Effector memory CD8-positive, alpha-beta T cell (primary cell): ENCODE results near the gene FGD3.
A peak's percentile ranks its signal among the peaks of the same experiment; 100 is the strongest.
"Not testable (repeated sequence)": the region's sequence is repeated elsewhere in the genome, so short reads cannot be mapped to it uniquely, and the experiment has no call there.

Experiments used
- ATAC-seq: fragments of 150-1000 bp; cut with Tn5 transposase; replicated peaks from 2 replicates; pipeline ENCODE4 v1.10.0; 2021; ENCODE audit warnings: mild to moderate bottlenecking, moderate library complexity
- DNase-seq, 3 experiments: peaks; one replicate each; pipeline ENCODE4 v3.0.0; 2021
- H3K27ac Mint-ChIP-seq, 2 donors: one replicate each; pipeline ENCODE4 v1.8.0; 2022; ENCODE audit warnings: mild to moderate bottlenecking in 2 of 2, mixed read lengths in 2 of 2, moderate library complexity in 2 of 2
- H3K27me3 Mint-ChIP-seq, 2 donors: one replicate each; pipeline ENCODE4 v1.8.0; 2022; ENCODE audit warnings: mixed read lengths in 2 of 2
- H3K36me3 Mint-ChIP-seq: one replicate; pipeline ENCODE4 v1.8.0; 2022; ENCODE audit warnings: mild to moderate bottlenecking, moderate library complexity, mixed read lengths; ENCODE audit not compliant: insufficient read depth
- H3K4me1 Mint-ChIP-seq, 2 donors: one replicate each; pipeline ENCODE4 v1.8.0; 2022; ENCODE audit warnings: low read depth in 2 of 2, mixed read lengths in 2 of 2
- H3K4me3 Mint-ChIP-seq, 2 donors: one replicate each; pipeline ENCODE4 v1.8.0; 2022; ENCODE audit warnings: mild to moderate bottlenecking in 2 of 2, mixed read lengths in 2 of 2, moderate library complexity in 2 of 2
- H3K9me3 Mint-ChIP-seq, 2 donors: one replicate each; pipeline ENCODE4 v1.8.0; 2022; ENCODE audit warnings: mixed read lengths in 2 of 2
- total RNA-seq, 9 experiments: gene quantifications; one replicate each; lab custom pipeline; 2026; lab: John Stamatoyannopoulos, UW

The FGD3 gene, protein sequence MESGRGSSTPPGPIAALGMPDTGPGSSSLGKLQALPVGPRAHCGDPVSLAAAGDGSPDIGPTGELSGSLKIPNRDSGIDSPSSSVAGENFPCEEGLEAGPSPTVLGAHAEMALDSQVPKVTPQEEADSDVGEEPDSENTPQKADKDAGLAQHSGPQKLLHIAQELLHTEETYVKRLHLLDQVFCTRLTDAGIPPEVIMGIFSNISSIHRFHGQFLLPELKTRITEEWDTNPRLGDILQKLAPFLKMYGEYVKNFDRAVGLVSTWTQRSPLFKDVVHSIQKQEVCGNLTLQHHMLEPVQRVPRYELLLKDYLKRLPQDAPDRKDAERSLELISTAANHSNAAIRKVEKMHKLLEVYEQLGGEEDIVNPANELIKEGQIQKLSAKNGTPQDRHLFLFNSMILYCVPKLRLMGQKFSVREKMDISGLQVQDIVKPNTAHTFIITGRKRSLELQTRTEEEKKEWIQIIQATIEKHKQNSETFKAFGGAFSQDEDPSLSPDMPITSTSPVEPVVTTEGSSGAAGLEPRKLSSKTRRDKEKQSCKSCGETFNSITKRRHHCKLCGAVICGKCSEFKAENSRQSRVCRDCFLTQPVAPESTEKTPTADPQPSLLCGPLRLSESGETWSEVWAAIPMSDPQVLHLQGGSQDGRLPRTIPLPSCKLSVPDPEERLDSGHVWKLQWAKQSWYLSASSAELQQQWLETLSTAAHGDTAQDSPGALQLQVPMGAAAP
- total RNA-seq, result 76.0 to 408 (median 202) reads per million in 9 experiments

DNA sequence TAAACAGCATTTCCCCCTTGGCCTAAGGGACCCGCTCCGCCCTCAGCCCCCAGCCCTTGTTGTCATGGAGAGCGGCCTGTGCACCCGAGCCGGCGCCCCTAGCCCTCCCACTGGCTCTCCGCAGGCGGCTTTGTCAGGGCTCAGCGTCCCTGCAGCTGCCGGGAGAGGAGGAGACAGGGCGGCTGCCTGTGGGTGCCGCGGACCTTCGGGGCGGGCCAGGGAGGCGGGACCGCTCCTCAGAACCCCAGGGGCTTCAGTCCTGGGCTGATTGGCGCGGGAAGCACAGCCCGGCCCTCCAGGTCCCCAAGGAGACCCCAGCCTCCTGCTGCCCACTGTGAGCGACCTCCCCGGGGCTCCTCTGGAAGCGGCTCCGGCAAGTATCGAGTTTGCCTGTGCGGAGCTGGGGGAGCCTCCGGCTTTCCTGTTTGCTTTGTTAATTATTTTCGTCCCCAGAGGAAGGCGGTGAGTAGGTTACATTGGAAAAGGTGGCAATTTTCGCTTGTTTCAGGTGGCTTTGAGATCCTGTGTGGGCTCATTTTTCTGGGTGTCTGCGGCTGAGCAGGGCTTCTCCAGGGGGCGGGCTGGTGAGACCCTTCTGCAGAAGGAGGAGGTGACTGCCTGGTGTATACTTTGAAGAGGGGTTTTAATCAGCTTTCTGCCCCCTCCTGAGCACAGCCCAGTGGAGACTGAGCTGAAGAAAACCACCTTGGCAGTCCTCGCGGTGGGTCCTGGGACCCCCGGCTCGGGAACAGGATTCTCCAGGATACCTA is at the start of gene FGD3:
Gene FGD3 (plus strand): TSS at position 256 of the 770 bp plus-strand sequence. CDS start 28,734 bp downstream, outside the sequence.
- peak within 1 kb of the TSS; percentile 70 to 89 for H3K27ac Mint-ChIP-seq
- peak within 1 kb of the TSS; percentile 28 to 59 for H3K4me3 Mint-ChIP-seq
- no peak for DNase-seq
- peaks cover 0 to 2% of the 10 kb centered on the region in 2 donors for H3K9me3 Mint-ChIP-seq
- ATAC-seq, result peak; percentile 80
- peaks cover 5% of the 10 kb centered on the region for H3K36me3 Mint-ChIP-seq
- no peaks in the 10 kb centered on the region for H3K27me3 Mint-ChIP-seq
- peaks cover 38% of the 10 kb centered on the region in 2 donors for H3K4me1 Mint-ChIP-seq

DNA sequence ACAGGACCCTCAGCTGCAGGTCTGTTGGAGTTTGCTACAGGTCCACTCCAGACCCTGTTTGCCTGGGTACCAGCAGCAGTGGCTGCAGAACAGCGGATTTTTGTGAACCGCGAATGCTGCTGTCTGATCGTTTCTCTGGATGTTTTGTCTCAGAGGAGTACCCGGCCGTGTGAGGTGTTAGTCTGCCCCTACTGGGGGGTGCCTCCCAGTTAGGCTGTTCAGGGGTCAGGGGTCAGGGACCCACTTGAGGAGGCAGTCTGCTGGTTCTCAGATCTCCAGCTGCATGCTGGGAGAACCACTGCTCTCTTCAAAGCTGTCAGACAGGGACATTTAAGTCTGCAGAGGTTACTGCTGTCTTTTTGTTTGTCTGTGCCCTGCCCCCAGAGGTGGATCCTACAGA is 42.2 kb upstream of the FGD3 start:
- H3K36me3 Mint-ChIP-seq, DNase-seq, H3K9me3 Mint-ChIP-seq, ATAC-seq, H3K4me1 Mint-ChIP-seq, H3K27ac Mint-ChIP-seq, H3K27me3 Mint-ChIP-seq: not testable (repeated sequence)
- H3K4me3 Mint-ChIP-seq, result peak overlapping the region in 1 of 2 donors; percentile 57

DNA sequence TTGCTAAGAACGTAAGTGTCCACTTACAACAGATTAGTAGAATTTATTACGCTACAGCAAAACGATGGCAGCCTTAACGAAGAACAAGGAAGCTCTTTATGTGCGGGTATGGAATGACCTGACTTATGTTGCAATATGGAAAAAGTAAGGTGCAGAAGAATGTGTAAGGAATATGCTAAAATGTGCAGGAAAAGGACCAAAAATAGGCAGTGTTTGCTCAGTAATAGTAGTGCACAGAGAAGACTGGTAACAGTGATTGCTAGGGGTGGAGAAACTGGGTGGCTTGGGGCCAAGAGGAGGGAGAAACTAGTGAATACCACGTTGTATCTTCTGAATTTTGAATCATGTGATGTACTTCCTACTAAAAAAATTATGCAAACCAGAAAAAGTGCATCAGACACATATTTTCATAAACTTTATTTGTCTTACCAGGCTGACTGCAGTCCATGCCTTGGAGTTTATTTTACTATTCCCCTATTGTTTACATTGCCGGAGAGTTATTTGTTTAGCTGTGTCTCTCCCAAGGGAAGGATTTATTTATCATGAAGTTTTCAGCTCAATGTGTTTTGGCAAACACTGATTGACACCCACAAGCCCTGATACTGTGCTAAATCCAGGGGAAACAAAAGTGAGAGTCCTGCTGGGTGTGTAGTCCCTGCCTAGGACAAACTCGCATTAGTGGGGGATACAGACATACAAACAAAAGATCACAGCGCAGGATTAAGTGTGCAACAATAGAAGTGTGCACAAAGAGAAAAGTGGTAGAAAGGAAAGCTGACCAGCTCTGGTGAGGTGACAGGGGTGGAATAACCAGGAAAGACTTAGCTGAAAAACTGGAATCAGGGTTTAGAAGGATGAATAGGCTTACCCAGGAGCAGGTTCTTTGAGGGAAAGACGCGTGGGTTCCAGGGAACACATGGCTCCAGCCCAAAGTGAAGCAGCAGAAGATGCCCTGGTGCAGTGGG is 35.5 kb upstream of the FGD3 start:
- ATAC-seq, result no peak
- peak overlapping the region in 1 of 2 donors; percentile 1 for H3K27ac Mint-ChIP-seq
- H3K9me3 Mint-ChIP-seq, result no peaks in the 10 kb centered on the region
- H3K36me3 Mint-ChIP-seq, result peaks cover 3% of the 10 kb centered on the region
- no peak for DNase-seq
- H3K27me3 Mint-ChIP-seq, result peaks cover 22 to 25% of the 10 kb centered on the region in 2 donors
- H3K4me3 Mint-ChIP-seq, result no peak overlapping the region
- H3K4me1 Mint-ChIP-seq, result peaks cover 0 to 2% of the 10 kb centered on the region in 2 donors

DNA sequence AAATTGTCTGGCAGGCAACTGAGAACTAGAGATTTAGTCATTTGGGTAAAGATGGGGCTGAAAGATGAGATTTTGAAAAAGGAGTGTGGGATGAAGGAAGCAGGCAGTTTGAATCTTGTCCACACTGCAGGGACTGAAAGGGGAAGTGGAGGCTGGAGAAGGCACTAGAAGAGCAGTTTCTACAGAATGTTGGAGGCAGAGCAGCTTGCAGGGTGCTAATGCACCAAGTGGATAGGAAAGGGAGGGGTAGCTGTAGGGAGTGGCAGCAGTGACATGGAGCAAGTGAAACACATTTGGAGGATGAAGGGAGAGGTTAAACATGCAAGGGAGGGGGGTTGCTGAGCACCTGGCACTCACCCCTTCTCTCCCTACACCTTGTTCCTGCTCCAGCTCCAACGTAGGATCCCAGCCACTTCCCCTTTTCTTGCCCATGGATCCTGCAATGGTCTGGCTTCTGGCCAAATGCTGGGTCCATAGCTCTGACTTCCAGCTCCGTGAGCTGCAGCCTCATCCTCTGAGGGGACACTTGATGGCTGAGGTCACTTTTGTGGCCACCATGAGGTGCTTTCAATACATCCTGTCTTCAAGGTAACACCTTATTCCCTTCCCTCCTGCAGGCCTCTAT is 30.0 kb upstream of the FGD3 start:
- peaks cover 0 to 4% of the 10 kb centered on the region in 2 donors for H3K4me1 Mint-ChIP-seq
- H3K9me3 Mint-ChIP-seq, result no peaks in the 10 kb centered on the region
- ATAC-seq, result no peak
- no peak overlapping the region for H3K4me3 Mint-ChIP-seq
- H3K27me3 Mint-ChIP-seq, result peaks cover 12 to 19% of the 10 kb centered on the region in 2 donors
- H3K36me3 Mint-ChIP-seq, result peaks cover 3% of the 10 kb centered on the region
- no peak for DNase-seq
- peak overlapping the region in 1 of 2 donors; percentile 1 for H3K27ac Mint-ChIP-seq

DNA sequence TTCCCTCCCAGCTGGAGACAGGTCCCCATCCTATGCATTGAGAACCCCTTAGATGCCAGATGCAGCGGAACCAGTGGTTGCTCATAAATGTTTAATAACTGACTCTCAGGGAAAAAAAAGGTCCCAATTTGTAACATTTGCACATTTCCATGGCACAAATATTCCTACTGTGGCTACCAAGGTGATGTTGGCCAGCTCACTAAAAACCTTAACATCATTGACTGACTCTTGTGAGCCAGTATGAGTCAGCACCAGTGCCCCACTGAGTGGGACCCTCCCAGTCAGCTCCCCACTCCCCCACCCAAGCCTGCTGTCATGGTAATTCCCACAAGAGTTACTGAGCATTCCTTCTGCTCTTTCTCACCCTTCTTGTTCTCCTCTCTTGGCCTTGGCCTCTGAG is 26.9 kb upstream of the FGD3 start:
- no peaks in the 10 kb centered on the region for H3K36me3 Mint-ChIP-seq
- no peak overlapping the region for H3K4me3 Mint-ChIP-seq
- no peaks in the 10 kb centered on the region for H3K9me3 Mint-ChIP-seq
- DNase-seq (no peak), ATAC-seq (no peak)
- H3K27me3 Mint-ChIP-seq, result peaks cover 0 to 5% of the 10 kb centered on the region in 2 donors
- no peak overlapping the region for H3K27ac Mint-ChIP-seq
- peaks cover 0 to 4% of the 10 kb centered on the region in 2 donors for H3K4me1 Mint-ChIP-seq

DNA sequence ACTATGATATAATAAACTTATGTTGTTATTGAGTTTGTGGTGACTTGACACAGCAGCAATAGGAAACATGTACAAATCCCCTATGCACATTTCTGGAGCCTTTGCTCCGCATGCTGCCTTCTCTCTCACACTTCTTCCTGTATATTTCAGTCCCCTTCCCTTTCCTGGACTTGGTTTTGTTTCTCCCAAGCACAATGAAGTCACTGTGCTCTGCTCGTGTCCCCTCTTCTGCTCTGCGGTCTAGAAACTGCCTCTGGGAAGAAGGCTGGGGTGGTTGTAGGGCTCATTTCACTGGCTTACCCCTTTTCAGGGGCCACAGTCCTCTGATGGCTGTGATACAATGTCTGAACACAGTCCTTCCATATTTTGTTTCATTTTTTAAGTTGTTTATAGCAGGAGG is 15.7 kb upstream of the FGD3 start:
- Mint-ChIP-seq H3K27ac (no peak overlapping the region), H3K4me1 (peaks cover 0 to 3% of the 10 kb centered on the region in 2 donors), H3K9me3 (no peaks in the 10 kb centered on the region), H3K27me3 (no peaks in the 10 kb centered on the region), H3K4me3 (no peak overlapping the region), H3K36me3 (peaks cover 3% of the 10 kb centered on the region)
- no peak for ATAC-seq
- DNase-seq, result no peak

DNA sequence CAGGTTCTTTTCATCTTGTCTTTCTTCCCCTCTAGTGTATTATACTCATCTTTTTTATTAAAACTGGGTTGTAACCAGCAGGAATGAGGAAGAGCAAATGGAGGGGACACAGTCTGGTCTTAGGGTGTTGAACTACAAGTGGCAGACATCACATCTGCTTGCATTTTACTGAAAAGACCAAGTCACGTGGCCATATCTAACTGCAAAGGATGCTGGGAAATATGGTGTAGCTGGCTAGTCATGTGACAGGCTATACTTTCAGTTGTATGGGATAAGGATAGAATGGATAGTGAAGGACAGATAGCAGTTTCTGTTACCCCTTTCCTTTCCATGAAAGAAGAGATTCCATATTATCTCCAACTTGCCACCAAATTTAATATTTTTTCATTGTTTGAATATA is 13.0 kb upstream of the FGD3 start:
- Mint-ChIP-seq H3K4me3 (no peak overlapping the region), H3K27me3 (no peaks in the 10 kb centered on the region), H3K27ac (no peak overlapping the region), H3K9me3 (no peaks in the 10 kb centered on the region), H3K36me3 (no peaks in the 10 kb centered on the region), H3K4me1 (peaks cover 0 to 3% of the 10 kb centered on the region in 2 donors)
- DNase-seq (no peak), ATAC-seq (no peak)

DNA sequence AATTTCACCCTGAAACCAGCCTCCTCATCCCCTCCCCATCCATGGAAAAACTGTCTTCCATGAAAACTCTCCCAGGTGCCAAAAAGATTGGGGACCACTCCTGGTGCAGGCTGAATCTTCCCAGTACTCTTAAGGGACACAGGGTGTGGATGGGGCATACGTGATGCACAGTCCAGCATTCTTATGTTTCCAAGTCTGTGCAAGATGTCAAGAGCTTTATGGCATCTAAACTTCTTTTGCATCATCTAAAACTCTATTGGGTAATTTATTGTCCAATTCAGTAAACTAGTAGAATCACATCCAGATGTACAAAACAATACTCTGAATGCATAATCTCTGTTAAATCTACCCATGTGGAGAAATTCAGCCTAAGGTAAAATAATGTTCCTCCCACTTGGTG is 9.3 kb upstream of the FGD3 start:
- H3K4me1 Mint-ChIP-seq, result peaks cover 0 to 8% of the 10 kb centered on the region in 2 donors

DNA sequence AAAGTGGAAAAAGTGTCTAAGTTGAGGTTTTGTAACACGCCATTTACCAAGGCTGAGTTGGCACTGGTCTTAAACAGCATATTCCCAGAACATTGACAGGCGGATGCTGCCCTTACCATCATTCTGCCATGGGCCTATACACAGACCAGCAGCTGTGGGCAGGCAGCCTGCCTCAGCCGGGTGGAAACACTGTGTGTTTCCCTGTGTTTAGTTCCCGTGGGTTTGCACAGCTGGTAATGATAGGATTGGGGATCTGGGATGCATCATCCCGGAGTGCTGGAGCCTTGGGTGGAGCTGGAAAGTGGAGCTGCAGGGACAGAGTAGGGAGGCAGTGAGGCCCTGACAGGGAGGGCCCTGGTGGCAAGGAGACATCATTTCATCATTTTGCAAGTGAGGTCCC is 5.5 kb upstream of the FGD3 start:
- H3K4me3 Mint-ChIP-seq, result no peak overlapping the region
- peaks cover 0 to 2% of the 10 kb centered on the region in 2 donors for H3K9me3 Mint-ChIP-seq
- H3K27me3 Mint-ChIP-seq, result peaks cover 12 to 14% of the 10 kb centered on the region in 2 donors
- DNase-seq (no peak), ATAC-seq (no peak)
- peaks cover 4 to 15% of the 10 kb centered on the region in 2 donors for H3K4me1 Mint-ChIP-seq
- peaks cover 3% of the 10 kb centered on the region for H3K36me3 Mint-ChIP-seq
- H3K27ac Mint-ChIP-seq, result no peak overlapping the region

More for the DNA sequence above, 9.3 kb upstream of the FGD3 start:
- Mint-ChIP-seq H3K27me3 (peaks cover 12 to 14% of the 10 kb centered on the region in 2 donors), H3K4me3 (no peak overlapping the region), H3K27ac (no peak overlapping the region), H3K9me3 (no peaks in the 10 kb centered on the region), H3K36me3 (peaks cover 3% of the 10 kb centered on the region)
- no peak for ATAC-seq
- DNase-seq, result no peak

DNA sequence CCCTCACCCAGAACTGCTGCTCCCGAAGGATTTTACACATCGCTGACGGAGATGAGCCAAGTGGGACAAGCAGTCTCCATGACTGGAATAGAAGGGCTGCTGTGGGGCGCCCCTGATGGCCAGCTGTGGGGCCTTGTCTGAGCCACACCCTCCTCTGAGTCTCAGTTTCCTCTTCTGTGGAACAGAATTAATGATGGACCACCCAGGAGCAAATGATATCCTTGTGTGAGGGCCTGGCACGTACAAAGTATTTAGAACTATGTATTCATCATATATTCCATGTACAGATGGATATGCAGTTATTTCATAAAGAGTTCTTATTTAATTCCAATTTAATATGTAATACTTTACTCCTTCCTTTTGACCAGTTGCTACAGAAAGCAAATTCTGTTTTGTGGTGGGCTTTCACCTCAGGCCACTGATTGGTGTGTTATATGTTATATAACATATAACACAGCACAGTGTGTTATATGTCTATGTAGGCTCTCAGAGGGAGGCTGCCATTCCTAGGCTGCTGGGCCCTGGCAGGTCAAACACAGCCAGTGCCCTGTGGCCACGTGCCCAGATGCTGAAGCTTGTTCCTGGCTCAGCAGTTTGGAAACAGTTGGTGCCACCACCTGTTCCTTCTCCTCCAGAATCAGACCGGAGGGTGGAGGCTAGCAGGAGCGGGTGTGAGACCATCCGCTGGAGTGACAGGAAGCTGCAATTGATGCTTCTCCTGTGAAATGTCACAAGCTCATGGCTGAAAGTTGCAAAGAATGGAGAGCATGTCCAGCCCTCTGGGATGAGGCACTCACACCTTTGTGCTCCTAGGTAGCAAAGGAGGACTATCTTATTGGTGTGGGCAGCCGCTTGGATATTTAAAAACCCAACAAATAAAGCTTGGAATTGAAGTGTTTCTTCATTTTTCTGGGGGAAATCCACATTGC is 4.4 kb upstream of the FGD3 start:
- Mint-ChIP-seq H3K27ac (no peak overlapping the region), H3K4me3 (no peak overlapping the region), H3K4me1 (peaks cover 13 to 16% of the 10 kb centered on the region in 2 donors), H3K9me3 (peaks cover 0 to 2% of the 10 kb centered on the region in 2 donors), H3K27me3 (peaks cover 12 to 14% of the 10 kb centered on the region in 2 donors), H3K36me3 (peaks cover 8% of the 10 kb centered on the region)
- DNase-seq (no peak), ATAC-seq (no peak)

DNA sequence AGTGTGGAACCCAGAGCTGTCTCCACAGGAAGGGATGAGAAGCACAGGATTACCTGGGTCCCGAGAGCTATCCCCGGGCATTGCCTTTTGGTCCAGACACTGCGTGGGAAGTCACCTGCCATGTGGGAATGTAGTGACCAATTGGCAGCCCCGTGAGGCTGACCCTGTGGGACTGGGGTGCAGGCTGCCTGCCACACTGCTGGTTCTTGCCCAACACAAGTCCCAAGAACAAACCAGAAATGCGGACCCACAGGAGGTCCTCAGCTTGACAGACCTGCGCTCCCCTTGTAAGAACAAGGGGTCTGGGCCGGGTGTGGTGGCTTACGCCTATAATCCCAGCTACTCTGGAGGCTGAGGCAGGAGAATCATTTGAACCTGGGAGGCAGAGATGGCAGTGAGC is 2.4 kb upstream of the FGD3 start:
- Mint-ChIP-seq H3K9me3 (peaks cover 0 to 2% of the 10 kb centered on the region in 2 donors), H3K27ac (no peak overlapping the region), H3K4me1 (peaks cover 27 to 33% of the 10 kb centered on the region in 2 donors), H3K4me3 (peak overlapping the region; percentile 24 to 47), H3K36me3 (peaks cover 8% of the 10 kb centered on the region), H3K27me3 (peaks cover 7 to 13% of the 10 kb centered on the region in 2 donors)
- DNase-seq (no peak), ATAC-seq (no peak)
